Adipose tissue (tissue), 3 donors: ENCODE measurements around the gene SEMA5B. TPM values are rescaled to one million over a fixed set of nuclear protein-coding genes. Genes with fewer than 3 reads are reported as not detected.

Experiments used
- H3K27ac ChIP-seq: one replicate; pipeline ENCODE4 v1.5.1; 2013; ENCODE audit warnings: low read depth, low read length
- WGBS, 3 donors: extraction: QIAGEN DNeasy Blood & Tissue Kit; methylation state at CpG; one replicate each; pipeline ENCODE4 v1.1.7; 2013; 5-methylcytosine and 5-hydroxymethylcytosine counted together
- polyA plus RNA-seq, 3 donors: library from polyadenylated mRNA; stranded (reverse); fragments of 200-250 nt; gene quantifications; one replicate each; pipeline ENCODE4 v1.2.3, GENCODE V29; 2013
- donor health status: healthy with polysubstance abuse.
- donor health status: Bipolar disorder and iron deficiency.
- donor health status: healthy.

SEMA5B gene
- polyA plus RNA-seq, 3 donors = 0.77 to 1.5 (median 1.4) TPM

DNA sequence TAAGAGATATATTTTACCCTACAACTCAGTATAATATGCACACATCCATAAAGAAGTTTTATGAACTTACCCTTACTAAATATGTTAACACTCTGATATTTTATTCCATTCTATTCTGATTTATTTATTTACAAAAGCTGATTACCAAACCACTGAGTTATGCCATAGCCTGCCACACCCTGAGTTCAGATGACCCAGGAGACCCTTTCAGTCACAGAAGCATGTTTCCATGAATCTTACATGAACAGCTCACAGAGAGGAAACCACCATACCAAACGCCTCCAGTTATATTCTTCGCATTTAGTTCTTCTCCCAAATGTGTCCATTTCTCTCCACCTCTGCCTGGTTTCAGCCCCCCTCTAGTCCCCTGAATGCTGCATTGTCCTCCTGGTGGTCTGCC is 103.5 kb downstream of the SEMA5B start:
- WGBS, 3 donors = 69 to 82% (median 70%) methylated on average over 2 of the region's 2 CpGs
- H3K27ac ChIP-seq = no peak overlapping the region

DNA sequence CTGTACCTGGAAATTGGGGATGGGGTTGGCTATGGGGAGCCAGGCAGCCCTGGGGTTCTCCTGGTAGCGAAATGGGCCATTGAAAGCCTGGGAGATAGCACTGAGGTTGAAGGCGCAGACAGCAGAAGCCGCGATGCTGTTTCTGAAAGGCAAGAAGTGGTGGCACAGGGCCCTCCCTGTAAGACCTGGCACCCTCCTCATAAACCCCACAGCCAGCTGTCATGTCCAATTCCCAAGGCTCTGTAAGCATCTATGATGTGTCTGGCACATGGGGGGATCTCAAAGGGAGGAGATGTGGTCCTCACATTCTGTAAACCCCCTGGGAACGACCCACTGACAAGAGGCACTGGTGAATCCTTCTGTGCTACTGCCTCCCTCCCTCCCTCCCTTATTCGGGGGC is 104.0 kb downstream of the SEMA5B start:
- WGBS, 3 donors = 73 to 79% (median 75%) methylated on average over 6 of the region's 6 CpGs
- no peak overlapping the region for H3K27ac ChIP-seq

DNA sequence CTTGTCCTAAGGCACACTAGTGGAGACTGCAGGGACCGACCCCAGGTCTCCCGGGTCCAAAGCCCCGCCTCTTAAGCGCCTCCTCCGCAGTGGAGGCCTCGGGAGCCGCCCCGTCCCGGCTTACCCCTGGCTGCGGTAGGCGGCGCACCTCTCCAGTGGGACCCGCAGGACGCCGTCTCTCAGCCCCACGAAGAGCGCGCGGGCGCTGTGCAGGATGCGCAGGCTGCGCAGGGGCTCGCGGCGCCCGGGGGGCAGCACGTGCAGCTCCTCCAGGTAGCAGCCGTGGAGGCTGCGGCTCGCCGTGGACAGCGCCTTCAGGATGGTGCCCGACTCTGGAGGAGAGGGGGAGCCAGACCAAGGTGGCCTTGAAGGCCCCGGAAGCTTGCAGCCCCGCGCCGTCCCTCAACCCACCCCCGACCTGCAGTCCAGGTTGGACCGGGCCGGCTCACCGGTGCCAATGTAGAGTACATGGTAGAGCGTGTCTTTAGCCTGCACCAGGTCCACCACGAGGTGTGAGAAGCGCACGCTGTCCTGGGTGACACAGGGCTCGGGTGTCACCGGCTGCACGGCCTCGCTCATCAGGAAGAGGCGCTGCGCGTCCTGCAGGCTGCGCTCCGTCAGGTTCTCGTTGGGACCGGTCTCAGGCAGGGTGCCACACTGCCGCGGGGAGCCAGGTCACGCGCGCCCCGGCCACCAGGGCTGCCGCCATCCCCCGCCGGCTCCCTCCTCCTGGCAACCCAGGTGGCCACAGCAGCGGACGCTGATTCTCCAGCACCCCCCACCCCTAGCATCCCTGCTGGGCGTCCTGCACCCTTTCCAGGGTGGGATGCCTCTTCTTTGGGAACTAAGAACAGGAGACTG is 105.5 kb downstream of the SEMA5B start:
- H3K27ac ChIP-seq = no peak overlapping the region
- 21 to 38% (median 29%) methylated on average over 60 to 68 of the region's 68 CpGs for WGBS, 3 donors

DNA sequence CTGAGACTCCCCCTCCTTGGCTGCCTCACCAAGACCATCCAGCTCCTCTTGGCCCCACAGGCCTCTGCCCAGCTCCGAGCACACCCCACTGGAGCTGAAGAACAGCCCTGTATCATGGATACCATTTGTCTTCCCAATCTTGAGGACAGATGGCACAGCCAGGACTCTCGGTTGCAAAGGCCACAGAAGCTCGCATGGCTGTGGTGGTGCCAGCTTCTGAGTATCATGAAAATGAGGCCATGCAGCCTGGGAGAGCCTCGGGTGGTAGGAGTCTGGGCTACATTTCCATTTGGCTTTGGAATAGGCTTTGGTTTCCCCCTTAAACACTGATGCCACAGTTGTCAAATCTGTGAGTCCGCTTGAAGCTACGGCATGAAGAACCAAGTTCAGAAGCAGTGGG is 106.6 kb downstream of the SEMA5B start:
- no peak overlapping the region for H3K27ac ChIP-seq
- WGBS, 3 donors = 76 to 82% (median 81%) methylated on average over 6 of the region's 6 CpGs

DNA sequence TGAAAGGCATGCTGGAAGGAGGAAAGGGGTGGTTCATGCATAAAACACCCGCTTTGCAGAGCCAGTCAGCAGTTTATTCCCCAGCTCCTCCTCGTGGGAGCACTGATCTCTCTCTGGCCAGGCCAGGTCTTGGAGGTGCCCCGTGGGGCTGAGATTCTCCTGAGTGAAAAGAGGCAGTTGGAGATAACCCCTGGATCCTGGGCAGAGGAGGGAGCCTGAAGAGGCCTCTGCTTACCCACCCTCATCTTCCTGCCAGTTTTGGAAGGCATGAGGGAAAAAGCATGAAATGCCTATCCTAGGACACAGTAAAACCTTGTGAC is 108.3 kb downstream of the SEMA5B start:
- WGBS, 3 donors = 79 to 82% (median 81%) methylated on average over 3 of the region's 3 CpGs
- no peak overlapping the region for H3K27ac ChIP-seq

DNA sequence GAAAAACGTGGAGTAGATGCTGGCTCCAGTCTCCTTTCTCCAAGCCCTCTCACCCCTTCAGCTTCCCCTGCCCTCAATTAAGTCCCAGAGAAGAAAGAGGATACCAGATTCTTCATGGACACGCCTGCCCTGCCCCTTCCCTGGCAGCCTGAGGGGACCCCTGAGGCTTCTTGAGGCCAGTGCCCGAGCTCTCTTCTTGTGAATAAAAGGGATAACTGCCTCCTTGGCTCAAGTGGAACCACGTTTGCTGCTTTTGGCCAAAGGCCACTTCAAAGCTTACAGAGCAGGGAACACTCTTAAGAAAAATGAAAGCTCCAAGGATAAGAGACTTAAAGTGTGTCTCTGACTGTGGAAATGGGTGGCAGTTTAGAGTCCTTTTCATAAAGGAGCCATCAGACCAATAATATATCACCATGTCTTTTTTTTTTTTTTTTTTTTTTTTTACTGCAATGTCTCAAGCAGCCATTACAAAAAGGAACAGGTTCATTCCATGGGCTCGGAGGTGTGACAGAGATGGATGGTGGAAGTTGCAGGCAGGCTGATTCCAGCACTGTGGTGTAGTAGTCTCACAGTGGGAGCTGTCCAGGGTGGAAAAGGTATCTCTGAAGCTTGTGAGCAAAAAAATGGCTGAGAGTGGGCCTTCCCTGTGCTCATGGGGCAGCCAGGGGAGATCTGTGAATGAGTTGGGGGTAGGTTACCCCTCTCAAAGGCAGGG is 108.8 kb downstream of the SEMA5B start:
- no peak overlapping the region for H3K27ac ChIP-seq
- 53 to 64% (median 59%) methylated on average over 5 of the region's 5 CpGs for WGBS, 3 donors

DNA sequence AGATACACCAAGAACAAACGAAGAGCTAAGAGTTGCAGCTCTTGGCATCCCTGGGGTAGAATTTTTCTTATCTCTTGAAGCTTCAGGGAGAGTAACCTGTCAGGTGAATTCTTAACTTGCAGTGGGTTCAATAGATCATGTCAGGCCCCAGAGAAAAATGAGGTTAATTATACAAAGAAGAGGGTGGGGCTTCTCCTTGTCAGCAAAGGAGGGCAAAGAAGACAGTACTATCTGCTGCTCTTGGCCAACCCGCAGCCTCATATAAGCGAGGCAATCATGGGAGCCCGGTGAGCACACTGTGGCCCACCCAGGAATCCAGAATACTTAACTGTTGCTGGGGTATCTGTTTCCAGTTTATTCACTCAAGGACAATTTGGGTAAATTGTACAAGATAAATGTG is 110.2 kb downstream of the SEMA5B start:
- no peak overlapping the region for H3K27ac ChIP-seq
- 86 to 90% (median 90%) methylated on average over 4 of the region's 4 CpGs for WGBS, 3 donors

DNA sequence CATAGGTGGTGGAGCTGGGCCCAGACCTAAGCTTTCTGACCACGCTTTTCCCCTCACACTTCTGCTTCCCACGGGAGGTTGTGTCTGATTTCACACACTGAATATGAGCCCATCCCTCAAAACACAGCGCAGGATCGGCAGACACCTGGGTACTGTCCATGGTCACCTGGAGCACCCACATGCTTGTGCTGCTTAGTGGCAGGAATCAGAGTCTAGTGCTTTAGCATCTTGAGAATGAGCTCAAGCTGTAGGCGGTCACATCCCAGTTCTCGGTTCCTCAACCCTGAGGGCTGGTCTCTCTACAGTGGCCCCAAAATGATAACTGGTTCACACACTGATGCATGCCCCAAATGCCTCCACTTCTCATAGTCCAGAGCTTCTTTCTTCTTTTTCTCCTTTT is 111.0 kb downstream of the SEMA5B start:
- H3K27ac ChIP-seq = no peak overlapping the region
- 77 to 90% (median 82%) methylated on average over 6 of the region's 6 CpGs for WGBS, 3 donors

DNA sequence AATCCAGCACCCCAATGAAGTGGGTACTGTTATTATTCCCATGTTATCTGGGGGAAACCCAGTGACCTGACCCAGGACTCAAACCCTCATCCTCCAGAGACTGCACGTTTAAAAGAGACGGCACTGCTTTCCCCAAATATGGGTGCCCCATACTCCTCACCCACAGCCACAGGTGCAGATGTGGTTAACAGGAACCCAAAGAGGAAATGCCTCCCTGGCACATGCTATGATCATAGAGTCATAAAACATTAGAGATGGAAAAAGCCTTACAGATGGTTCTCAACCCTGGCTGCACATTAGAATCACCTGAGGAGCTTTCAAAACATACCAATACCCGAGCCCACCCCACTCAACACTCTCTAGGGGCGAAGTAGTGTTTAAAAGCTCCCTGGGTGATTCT is 111.5 kb downstream of the SEMA5B start:
- WGBS, 3 donors = 64 to 76% (median 68%) methylated on average over 4 of the region's 4 CpGs
- H3K27ac ChIP-seq = no peak overlapping the region

DNA sequence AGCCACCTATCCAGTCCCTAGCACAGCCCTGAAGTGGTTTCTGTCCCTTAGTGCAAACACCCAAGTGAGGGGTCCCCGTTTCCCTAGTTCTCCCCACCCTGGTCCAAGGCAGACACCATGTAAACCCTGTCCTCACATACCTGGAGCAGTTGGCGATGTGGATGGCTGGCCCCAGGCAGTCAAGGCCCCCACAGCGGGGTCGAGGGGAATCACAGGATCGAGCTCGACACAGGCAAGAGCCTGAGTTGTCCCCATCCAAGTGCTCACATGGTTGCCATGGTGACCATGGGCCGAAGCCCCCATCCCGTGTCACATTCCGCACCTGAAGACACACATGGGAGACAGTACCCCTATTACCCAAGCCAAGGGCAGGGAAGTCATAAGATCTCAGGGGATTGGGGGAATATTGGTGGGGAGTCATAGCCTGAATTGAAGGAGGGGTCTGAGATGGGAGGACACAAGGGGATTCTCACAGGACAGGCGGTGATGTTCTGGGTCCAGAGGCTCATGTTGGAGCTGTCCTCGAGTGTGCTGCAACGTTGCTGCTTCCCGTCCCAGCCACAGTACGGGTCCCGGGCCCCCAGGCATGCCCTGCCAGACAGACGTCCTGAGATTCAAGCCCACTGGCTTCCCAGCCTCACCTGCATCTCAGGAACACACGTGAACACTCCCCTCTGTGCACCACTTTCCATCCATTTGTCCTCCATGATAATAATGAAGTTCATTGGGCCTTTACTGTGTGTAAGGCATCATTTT is 112.1 kb downstream of the SEMA5B start:
- WGBS, 3 donors = 82 to 88% (median 88%) methylated on average over 17 of the region's 17 CpGs
- no peak overlapping the region for H3K27ac ChIP-seq

DNA sequence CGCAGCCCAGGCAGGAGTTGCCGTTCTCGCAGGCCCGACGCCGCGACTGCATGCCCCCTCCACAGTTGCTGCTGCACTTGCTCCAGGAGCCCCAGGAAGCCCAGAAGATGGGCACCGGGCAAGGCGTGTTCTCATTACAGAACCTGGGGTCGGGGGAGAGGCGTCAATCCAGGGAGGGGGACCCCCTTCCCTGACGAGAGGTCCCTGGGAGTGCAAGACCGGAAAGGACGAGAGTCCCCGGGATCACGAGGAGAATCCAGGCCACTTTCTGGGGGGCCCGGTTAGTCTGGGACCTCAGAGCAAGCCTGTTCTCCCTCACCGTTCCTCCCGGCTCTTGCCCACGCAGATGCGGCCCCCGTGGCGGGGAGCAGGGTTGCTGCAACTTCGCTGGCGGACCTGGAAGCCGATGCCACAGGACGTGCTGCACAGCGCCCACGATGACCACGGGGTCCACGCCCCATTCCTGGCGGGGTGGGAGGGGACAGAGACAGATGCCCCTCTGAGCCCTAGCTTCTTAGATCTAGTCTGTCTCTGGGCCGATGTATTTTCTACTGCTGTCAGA is 113.9 kb downstream of the SEMA5B start:
- no peak overlapping the region for H3K27ac ChIP-seq
- 74 to 77% (median 77%) methylated on average over 32 to 33 of the region's 33 CpGs for WGBS, 3 donors

DNA sequence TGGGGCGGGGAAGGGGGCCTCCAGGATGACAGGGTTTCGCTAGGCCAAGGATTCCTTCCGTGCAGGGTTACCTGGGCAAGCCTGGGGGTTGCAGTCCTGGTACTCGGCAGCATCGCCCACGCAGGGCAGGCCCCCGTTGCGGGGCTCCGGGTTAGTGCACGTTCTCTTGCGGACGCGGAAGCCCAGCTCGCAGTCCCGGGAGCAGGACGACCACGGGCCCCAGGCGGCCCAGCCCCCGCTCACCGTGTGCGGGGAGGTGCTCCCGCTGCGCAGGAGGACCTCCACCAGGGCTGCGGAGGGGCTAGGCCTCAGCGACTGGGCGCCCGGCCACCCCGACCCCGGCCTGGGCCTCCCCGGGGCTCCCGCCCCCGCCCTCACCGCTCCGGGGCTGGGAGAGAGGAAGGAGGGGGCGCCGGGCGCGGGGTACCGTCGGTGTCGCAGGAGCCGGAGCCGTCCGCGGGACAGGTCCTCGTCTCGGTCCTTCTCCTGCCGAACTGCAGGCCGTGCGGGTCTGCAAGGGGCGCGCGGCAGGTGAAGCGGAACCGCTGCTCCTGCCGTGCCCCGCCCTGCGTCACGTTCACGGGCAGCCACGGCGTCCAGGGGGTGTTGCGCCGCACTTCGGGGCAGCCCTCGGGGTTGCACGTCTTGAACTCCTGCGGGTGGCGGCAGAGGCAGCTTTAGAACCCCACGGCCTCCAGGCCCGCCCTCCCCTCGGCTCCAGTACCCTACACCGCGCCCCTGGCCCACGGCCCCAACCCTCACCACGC is 114.6 kb downstream of the SEMA5B start:
- WGBS, 3 donors = 40 to 48% (median 46%) methylated on average over 68 to 76 of the region's 76 CpGs
- no peak overlapping the region for H3K27ac ChIP-seq

DNA sequence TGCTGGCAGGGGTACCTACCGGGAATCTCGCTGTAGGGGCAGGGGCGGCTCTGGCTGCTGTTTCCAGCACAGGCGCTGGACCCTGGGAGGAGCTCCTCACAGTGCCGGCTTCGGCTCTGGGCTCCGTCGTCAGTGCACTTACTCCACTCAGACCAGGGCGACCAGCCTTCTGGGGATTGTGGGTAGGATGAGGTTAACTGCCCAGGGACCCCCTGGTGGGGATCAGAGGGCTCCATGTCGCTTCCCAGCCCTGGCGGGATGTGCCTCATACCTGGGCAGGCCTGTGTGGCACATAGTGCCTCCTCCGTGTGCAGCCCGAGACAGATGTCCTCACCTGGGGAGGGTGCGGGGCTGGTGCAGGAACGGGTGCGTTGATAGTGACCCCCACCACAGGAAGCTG is 115.7 kb downstream of the SEMA5B start:
- H3K27ac ChIP-seq = no peak overlapping the region
- 92 to 96% (median 95%) methylated on average over 16 of the region's 16 CpGs for WGBS, 3 donors

DNA sequence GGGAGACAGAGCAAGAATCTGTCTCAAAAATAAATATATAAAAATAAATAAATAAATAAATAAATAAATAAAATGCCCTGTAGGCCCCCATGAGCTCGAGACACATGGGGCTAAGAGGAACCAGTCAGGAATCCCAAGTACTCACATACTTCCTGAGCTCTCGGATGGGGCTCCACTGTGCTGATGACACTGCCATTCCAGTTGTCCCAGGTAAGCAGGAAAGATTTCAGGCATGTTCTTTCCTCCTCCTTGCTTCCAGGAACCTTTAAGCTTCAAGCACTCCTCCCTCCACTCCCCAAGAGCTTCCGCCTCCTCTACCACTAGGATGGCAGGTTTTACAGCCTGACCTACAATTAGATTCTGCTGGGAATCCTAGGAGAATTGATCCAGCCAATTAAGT is 119.3 kb downstream of the SEMA5B start:
- H3K27ac ChIP-seq = no peak overlapping the region
- WGBS, 3 donors = 84 to 92% (median 90%) methylated on average over 3 of the region's 3 CpGs

DNA sequence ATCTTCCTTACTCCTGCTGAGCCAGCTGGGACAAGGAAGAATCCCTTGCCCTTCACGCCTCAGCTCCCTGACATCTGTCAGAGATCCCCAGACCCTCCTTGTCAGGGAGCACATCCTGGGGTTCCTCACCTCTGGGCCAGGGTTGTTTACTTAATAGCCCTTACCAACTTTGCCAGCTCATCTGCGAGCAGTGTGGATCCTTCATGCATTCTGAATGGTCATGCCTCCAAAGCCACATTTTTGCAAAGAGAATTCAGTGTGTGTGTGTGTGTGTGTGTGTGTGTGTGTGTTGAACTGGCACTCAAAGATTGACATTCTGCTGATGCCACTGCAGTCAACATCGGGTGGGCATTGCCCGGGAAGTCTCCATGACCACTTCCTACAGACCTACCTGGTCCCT is 120.1 kb downstream of the SEMA5B start:
- H3K27ac ChIP-seq = no peak overlapping the region
- WGBS, 3 donors = 90 to 95% (median 94%) methylated on average over 4 of the region's 4 CpGs

DNA sequence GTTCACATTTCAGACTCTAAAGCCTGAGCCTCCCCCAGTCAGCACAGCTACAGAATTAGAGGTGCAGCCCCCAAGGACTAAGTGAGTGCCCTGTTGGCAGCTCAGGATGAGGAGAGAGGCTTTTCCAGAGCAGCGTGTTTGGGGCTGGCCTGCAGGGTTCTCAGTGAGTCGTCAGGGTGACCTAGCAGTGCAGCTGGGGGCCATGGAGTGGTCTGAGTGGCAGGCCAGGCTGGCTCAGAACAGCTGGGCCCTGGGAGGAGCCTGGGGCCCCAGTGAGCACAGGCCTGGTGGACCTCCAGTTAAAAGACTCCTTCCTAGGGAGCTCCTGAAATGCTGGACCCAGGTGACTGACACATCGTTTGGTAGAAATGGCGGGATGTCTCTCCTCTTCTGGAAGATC is 124.4 kb downstream of the SEMA5B start:
- WGBS, 3 donors = 67 to 83% (median 82%) methylated on average over 4 of the region's 4 CpGs
- no peak overlapping the region for H3K27ac ChIP-seq

DNA sequence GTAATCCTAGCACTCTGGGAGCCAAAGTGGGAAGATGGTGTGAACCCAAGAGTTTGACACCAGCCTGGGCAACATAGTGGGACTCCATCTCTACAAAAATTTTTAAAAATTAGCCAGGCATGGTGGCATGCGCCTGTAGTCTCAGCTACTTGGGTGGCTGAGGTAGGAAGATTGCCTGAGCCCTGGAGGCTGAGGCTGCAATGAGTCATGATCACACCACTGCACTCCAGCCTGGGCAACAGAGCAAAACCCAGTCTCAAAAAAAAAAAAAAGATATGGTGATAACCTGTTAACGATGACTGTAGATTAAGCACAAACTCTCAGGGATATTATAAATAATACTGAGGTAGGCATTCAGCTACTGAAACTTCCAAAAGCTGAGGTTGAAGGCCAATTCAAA is 125.2 kb downstream of the SEMA5B start:
- WGBS, 3 donors = 81 to 91% (median 85%) methylated on average over 2 of the region's 2 CpGs
- no peak overlapping the region for H3K27ac ChIP-seq

DNA sequence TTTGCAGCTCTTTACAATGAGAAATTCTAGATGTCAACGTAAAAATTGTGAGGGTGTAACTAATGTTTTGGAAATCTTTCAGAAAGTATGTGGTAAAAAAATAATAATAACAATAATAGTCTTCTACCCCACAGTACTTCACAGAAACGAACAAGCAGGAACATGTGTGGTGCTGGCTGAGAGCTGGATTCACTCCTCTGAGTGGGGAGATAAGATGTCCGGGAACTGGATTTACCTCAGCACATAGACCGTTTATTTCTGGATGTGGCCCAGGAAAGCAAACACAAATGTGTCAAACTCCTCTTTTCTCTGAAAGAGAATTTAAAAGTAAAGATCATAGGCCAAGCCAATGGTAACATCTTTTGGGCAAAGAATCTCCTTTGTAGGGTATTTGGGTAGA is 129.3 kb downstream of the SEMA5B start:
- no peak overlapping the region for H3K27ac ChIP-seq
- 44 to 70% (median 59%) methylated on average over 4 of the region's 4 CpGs for WGBS, 3 donors
